ENCODE results near the gene C12orf42.

- TF ChIP-seq RAD21 (IDR thresholded peaks at IDR 0.05) (no peak), CTCF (IDR thresholded peaks at IDR 0.05; ENCODE audit: low read depth, low read length, missing input control) (no peak), REST (IDR thresholded peaks at IDR 0.05) (no peak), MAX (IDR thresholded peaks at IDR 0.05) (no peak), RXRA (IDR thresholded peaks at IDR 0.05) (no peak), EGR1 (IDR thresholded peaks at IDR 0.05; ENCODE audit: low read depth in 2 of 2) (no peak), TAF1 (conservative IDR thresholded peaks at IDR 0.05) (no peak)
Observed at GRCh38 chr12:103513875-103514274, 18.1 kb upstream of the C12orf42 start.

All from liver (tissue), 3 donors.